Measurements from ENCODE around the gene TPM2. TPM values are rescaled to one million over a fixed set of nuclear protein-coding genes. Genes with fewer than 3 reads are reported as not detected.
A peak's percentile ranks its signal among the peaks of the same experiment; 100 is the strongest.

Gene TPM2
- total RNA-seq, 2 experiments from 2014 or later = 63.1 to 63.5 TPM

DNA sequence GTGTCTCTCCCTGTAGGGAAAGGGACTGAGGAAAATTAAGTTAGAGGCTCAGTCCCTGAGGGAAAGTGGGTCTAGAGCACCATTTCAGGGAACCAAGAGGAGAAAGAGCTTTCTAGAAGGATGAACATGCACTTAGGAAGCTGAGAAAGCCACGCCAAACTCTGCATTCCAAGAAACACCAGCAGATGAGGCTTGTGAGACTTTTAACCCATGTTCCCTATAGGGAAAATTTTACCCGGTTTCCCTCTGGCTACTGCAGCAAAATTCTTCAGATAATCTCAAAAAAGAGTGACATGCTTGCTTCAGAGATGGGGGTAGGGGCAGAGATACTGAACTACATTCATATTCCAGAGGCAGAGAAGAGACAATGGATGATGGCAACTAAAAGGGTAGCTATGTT is 33.7 kb upstream of the TPM2 start:
- Histone ChIP-seq H3K4me1 (ENCODE audit: insufficient read depth, low read length) (peaks cover 25% of the 10 kb centered on the region), H3K27ac (ENCODE audit: low read depth in 1 of 2, low read length in 2 of 2) (no peak overlapping the region), H3K9me3 (ENCODE audit: control insufficient read depth in 1 of 2, insufficient read depth in 1 of 2, low read length in 2 of 2) (no peaks in the 10 kb centered on the region), H3K36me3 (ENCODE audit: insufficient read depth, low read length) (peaks cover 92% of the 10 kb centered on the region), H3K4me3 (ENCODE audit: low read length) (no peak overlapping the region), H3K27me3 (ENCODE audit: control insufficient read depth in 1 of 2, insufficient read depth in 2 of 2, low read length in 2 of 2) (no peaks in the 10 kb centered on the region)
- no peaks in the 10 kb centered on the region for H3K9me3 Mint-ChIP-seq
- intact Hi-C loops (cut with DNase I, micrococcal nuclease) = no loop called here
- H3K4me1 Mint-ChIP-seq (ENCODE audit: low read depth) = peaks cover 6% of the 10 kb centered on the region
- CTCF ChIA-PET = no interaction called here
- ATAC-seq (ENCODE audit: poor library complexity) = no peak
- TF ChIP-seq, protein P1, sequence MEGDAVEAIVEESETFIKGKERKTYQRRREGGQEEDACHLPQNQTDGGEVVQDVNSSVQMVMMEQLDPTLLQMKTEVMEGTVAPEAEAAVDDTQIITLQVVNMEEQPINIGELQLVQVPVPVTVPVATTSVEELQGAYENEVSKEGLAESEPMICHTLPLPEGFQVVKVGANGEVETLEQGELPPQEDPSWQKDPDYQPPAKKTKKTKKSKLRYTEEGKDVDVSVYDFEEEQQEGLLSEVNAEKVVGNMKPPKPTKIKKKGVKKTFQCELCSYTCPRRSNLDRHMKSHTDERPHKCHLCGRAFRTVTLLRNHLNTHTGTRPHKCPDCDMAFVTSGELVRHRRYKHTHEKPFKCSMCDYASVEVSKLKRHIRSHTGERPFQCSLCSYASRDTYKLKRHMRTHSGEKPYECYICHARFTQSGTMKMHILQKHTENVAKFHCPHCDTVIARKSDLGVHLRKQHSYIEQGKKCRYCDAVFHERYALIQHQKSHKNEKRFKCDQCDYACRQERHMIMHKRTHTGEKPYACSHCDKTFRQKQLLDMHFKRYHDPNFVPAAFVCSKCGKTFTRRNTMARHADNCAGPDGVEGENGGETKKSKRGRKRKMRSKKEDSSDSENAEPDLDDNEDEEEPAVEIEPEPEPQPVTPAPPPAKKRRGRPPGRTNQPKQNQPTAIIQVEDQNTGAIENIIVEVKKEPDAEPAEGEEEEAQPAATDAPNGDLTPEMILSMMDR (IDR thresholded peaks at IDR 0.05) = no peak
- peak overlapping the region; percentile 24 for H3K27ac Mint-ChIP-seq
- POLR2A ChIA-PET = interaction anchor here (1.0 kb wide), 1 partner anchor 9 kb away, joined by 3 read pairs; the partner anchor contains the start of genes CREB3 and TLN1
- H3K27me3 Mint-ChIP-seq = no peaks in the 10 kb centered on the region
- H3K36me3 Mint-ChIP-seq (ENCODE audit: low read depth) = peaks cover 81% of the 10 kb centered on the region
- no peak for DNase-seq
- H3K4me3 Mint-ChIP-seq = no peak overlapping the region

DNA sequence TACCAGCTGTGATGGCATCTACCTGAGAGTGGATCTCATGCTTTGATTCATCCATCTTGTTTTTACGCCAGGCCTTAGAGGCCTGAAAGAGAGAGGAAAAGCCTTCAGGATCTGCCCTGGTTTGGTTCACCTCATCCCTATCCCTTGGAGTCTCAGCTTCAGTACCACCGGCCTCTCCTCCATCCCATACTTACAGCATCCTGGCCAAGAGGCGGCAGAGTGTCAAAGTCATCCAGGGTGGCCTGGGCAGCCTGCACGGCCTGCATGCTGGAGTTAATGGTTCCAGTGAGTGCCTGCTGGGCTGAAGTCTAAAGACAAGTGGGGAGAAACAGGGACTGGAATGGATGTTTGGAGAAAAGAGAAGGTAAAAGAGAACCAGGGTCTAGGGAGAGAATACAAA is 29.8 kb upstream of the TPM2 start:
- ChIA-PET POLR2A (no interaction called here), CTCF (no interaction called here)
- TF ChIP-seq, protein P1 (IDR thresholded peaks at IDR 0.05) = no peak
- Histone ChIP-seq H3K4me3 (ENCODE audit: low read length) (no peak overlapping the region), H3K36me3 (ENCODE audit: insufficient read depth, low read length) (peaks cover 99% of the 10 kb centered on the region), H3K27ac (ENCODE audit: low read depth in 1 of 2, low read length in 2 of 2) (no peak overlapping the region), H3K27me3 (ENCODE audit: control insufficient read depth in 1 of 2, insufficient read depth in 2 of 2, low read length in 2 of 2) (no peaks in the 10 kb centered on the region), H3K4me1 (ENCODE audit: insufficient read depth, low read length) (no peaks in the 10 kb centered on the region), H3K9me3 (ENCODE audit: control insufficient read depth in 1 of 2, insufficient read depth in 1 of 2, low read length in 2 of 2) (no peaks in the 10 kb centered on the region)
- Mint-ChIP-seq H3K36me3 (ENCODE audit: low read depth) (peaks cover 98% of the 10 kb centered on the region), H3K9me3 (no peaks in the 10 kb centered on the region), H3K4me1 (ENCODE audit: low read depth) (peaks cover 2% of the 10 kb centered on the region), H3K27ac (no peak overlapping the region), H3K4me3 (no peak overlapping the region), H3K27me3 (no peaks in the 10 kb centered on the region)
- intact Hi-C loops (cut with DNase I, micrococcal nuclease) = no loop called here
- DNase-seq (no peak), ATAC-seq (ENCODE audit: poor library complexity) (no peak)

DNA sequence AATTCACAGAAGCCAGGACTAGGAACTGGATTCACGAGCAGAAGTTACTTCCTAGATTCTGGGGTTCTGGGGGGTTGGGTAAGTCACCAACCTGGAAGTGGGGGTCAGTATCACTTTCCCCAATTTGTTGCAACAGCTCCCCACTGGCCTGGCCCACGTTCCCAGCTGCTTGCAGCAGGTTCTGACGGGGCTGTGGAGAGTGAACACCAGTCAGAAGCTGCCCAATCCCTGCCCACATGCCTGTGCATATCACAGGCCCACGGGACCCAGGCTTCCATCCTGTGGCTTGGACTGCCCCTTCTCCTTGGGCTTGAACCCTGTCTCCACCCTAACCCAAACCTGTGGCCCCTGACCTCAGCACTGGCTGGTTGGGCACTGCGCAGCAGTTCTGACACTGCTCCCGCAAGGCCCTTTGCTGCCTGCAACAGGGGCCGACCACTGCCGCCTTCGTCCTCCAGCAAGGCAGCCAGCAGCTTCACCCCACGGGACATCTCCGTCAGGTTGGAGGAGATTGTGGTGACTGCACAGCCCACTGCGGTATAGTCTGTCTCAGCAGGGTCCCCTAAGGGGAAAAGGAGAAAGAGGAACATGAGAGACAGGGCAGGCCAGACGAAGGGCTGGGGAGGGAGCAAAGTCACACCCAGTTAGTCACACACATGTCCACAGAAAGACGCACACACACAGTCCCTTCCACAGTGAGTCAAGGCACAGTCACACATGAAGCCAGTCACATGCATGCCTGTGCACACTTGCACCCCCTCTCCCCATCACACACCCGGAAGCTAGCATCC is 29.2 kb upstream of the TPM2 start:
- Histone ChIP-seq H3K27ac (ENCODE audit: low read depth in 1 of 2, low read length in 2 of 2) (no peak overlapping the region), H3K4me3 (ENCODE audit: low read length) (no peak overlapping the region), H3K36me3 (ENCODE audit: insufficient read depth, low read length) (peaks cover 99% of the 10 kb centered on the region), H3K4me1 (ENCODE audit: insufficient read depth, low read length) (no peaks in the 10 kb centered on the region), H3K9me3 (ENCODE audit: control insufficient read depth in 1 of 2, insufficient read depth in 1 of 2, low read length in 2 of 2) (no peaks in the 10 kb centered on the region), H3K27me3 (ENCODE audit: control insufficient read depth in 1 of 2, insufficient read depth in 2 of 2, low read length in 2 of 2) (no peaks in the 10 kb centered on the region)
- TF ChIP-seq, protein P1 (IDR thresholded peaks at IDR 0.05) = no peak
- CTCF ChIA-PET = no interaction called here
- no peak for ATAC-seq (ENCODE audit: poor library complexity)
- no peak for DNase-seq
- Mint-ChIP-seq H3K27ac (peak overlapping the region; percentile 12), H3K4me1 (ENCODE audit: low read depth) (no peaks in the 10 kb centered on the region), H3K4me3 (no peak overlapping the region), H3K36me3 (ENCODE audit: low read depth) (peaks cover 98% of the 10 kb centered on the region), H3K9me3 (no peaks in the 10 kb centered on the region), H3K27me3 (no peaks in the 10 kb centered on the region)
- intact Hi-C loops (cut with DNase I, micrococcal nuclease) = no loop called here
- POLR2A ChIA-PET = no interaction called here
